Fibroblast of skin of left biceps (primary cell): ENCODE measurements around the gene GRIN1.

Source experiments
- DNase-seq, 2 experiments: peaks; one replicate each; pipeline ENCODE4 v3.0.0-alpha.2; 2013; ENCODE audit warnings: low read depth in 2 of 2

The GRIN1 gene

GRCh38 chr9:137193771-137194170, 54.8 kb downstream of the GRIN1 start:
- DNase-seq, result no peak

DNA sequence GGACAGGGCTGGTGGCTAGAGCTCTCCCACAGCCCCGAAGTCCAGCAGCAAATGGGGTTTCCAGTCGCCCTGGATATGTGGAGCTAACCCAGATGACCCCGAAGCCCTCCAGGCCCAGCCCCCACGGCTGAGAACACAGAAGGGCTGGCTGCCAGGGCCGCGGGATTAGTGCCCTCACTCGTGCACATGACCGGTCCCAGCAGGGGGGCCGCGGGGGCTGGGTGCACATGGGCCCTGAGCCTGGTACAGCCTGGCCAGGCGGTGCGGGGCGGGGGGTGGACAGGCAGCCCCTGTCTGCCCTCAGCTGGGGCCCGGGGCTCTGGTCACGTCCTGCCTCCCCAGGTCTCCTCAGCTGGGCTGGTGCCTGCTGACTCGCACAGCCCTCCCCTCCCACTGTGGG, 55.4 kb downstream of the GRIN1 start:
- DNase-seq, result no peak

DNA sequence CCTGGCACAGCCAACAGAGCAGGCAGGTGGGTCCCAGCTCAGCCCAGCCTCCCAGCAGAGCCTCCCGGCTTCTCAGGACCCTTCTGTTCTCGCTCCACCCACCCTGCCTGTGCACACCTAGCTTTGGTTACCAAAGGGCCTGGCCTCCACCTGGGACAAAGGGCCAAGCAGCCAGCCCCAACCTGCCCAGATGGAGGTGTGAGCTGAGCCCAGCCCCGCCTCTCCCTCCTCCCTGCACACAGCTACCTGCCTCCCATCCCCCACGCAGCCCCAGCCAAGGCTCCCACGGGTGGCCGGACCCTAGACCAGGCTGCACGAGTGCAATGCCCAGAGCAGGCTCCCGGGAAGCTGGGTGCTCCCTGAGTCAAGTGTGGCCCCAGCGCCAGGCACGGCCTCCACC, 56.0 kb downstream of the GRIN1 start:
- DNase-seq, result no peak

DNA sequence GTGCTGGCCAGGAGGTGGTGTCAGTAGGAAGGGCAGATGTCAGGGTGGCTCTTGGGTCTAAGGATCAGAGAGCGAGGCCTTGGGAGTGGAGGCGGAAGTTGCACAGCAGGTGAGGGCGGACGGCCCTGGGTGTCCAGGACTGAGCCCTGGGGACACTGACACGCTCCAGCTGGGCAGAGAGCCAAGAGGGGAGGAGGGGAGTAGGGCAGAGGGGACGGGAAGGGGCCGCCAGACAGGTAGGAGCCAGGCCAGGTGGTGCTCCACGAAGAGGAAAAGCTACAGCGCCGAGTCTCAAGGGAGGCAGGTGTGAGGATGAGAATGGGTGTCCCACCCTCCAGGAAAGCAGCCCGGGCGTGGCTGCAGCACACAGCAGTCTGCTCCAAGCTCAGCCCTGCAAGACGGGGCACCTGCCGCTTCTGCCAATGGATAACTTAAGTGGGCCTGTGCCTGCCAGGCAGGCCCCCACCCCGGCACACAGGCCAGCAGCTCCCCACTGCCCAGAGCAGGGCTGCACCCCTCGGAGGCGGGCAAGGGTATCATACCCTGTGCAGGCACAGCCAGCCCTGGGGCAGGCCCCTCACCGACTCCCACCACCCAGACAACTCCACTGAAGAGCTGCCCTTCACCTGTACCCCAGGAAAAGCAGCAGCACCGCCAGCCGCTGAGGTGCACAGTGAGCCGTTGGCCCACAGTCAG, 56.7 kb downstream of the GRIN1 start:
- DNase-seq, result no peak

DNA sequence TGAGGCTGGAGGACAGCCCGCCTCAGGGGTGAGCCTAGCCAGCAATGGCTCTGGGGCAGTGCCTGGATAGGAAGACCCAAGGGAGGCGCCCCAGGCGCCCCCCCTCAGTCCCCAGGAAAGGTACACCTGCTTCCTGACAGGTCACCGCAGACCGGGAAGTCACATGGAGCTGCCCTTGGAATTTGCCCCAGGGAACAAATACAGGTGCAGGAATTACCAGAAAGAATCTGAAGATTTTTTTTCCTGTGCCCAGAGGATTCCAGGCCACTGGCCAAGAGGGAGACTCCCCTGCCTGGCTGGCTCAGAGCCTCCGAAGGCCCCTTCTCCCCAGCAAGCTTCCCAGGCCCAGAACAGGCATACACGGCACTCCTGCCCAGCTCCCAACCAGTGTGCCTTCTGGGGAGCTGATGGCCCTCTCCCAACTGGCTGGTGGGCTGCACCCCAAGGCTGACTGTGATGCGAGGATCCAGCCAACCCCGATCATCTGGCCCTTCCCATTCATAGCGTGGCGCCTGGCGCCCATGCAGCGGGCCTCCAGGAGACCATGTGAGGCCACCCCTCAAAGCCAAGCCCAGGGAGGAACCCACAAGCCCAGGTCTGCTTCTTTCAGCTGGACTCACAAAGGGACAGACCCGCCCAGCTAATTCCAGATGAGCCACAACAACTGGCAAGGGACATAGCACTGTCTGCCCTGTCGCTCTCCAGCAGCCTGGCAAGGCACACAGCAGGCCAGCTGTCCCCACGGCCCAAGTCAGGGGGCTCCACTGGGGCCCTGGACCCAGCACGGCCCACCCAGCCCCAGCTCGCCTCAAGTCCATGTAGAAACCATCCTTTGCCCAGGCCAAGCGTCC, 59.3 kb downstream of the GRIN1 start:
- DNase-seq, result no peak

DNA sequence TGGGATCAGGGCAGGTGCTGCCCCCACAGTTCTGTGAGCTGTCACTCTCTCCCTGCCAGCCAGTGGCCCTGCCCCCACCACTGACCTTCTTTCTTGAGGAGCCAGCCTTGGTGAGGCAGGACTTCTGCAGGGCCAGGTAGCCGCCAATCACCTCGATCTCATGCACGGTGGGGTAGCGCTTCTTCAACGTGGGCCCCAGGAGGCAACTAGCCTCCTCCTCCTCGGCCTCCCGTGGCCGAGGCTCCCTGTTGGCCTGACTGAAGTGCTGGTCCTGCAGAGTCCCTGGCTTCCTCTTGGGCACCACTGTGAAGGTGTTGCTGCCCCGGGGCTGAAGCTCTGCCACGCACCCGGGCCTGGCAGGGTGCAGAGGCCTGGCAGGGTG, 59.9 kb downstream of the GRIN1 start:
- no peak for DNase-seq

- DNase-seq, result no peak
Measured at GRCh38 chr9:137199411-137200121, 60.6 kb downstream of the GRIN1 start.

GRCh38 chr9:137200311-137201204, 61.6 kb downstream of the GRIN1 start, which contains the start of gene TPRN:
Gene TPRN (minus strand): TSS chr9:137200741. CDS start chr9:137200711, 30 bp downstream.
- peak; percentile 98 for DNase-seq

DNA sequence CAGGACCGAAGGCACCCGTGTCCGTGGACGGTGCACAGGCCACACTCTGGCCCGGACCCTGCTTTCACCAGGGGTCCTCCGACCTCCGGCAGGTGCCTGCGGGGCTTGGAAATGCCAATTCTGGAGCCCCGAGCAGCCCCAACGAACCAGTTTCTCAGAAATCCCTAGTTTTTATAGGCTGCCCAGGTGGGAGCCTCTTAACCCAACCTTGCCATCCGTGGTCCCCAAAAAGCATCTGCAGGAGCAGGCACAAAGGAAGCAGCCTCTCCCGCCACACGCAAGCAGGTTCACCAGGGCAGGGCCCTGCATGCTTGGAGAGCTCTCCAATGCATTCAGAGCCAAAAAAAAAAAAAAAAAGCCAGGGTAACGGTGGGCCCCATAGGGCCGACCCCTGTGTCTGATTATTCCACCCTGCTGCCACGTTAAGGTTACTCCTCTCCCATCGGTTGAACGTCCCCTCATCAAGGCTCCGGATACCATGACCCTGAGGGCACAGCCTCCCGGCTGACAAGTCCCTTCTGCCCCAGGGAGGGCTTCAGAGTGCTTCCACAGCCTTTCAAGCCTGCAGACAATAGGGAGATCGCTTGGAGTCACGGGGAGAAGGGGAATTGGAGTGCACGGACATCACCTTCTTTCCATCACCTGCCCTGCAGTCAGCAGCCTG, 62.4 kb downstream of the GRIN1 start:
- no peak for DNase-seq

DNA sequence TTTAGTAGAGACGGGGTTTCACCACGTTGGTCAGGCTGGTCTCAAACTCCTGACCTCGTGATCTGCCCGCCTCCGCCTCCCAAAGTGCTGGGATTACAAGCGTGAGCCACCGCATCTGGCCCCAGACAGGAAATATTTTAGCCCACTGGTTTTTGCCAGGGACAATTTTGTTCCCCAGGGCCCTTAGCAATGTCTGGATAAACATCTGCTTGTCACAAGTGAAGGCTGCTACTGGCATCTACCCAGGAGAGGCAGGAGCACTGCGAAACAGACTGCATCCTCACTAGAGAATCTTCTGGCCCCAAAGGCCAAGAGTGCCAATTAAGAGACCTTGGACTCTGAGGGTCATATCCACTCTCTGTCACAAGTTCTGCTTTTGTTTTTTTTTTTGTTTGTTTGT, 64.0 kb downstream of the GRIN1 start:
- DNase-seq, result no peak

DNA sequence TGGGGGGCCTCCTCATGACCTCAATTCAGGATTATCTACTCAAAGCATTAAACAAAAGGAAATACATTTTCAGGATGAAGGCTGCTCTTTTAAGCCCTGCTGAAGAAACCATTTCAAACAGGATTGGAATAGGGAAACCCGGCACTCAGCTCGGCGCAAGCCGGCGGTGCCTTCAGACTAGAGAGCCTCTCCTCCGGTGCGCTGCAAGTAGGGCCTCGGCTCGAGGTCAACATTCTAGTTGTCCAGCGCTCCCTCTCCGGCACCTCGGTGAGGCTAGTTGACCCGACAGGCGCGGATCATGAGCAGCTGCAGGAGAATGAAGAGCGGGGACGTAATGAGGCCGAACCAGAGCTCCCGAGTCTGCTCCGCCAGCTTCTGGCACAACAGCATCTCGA, 65.8 kb downstream of the GRIN1 start:
- no peak for DNase-seq

DNA sequence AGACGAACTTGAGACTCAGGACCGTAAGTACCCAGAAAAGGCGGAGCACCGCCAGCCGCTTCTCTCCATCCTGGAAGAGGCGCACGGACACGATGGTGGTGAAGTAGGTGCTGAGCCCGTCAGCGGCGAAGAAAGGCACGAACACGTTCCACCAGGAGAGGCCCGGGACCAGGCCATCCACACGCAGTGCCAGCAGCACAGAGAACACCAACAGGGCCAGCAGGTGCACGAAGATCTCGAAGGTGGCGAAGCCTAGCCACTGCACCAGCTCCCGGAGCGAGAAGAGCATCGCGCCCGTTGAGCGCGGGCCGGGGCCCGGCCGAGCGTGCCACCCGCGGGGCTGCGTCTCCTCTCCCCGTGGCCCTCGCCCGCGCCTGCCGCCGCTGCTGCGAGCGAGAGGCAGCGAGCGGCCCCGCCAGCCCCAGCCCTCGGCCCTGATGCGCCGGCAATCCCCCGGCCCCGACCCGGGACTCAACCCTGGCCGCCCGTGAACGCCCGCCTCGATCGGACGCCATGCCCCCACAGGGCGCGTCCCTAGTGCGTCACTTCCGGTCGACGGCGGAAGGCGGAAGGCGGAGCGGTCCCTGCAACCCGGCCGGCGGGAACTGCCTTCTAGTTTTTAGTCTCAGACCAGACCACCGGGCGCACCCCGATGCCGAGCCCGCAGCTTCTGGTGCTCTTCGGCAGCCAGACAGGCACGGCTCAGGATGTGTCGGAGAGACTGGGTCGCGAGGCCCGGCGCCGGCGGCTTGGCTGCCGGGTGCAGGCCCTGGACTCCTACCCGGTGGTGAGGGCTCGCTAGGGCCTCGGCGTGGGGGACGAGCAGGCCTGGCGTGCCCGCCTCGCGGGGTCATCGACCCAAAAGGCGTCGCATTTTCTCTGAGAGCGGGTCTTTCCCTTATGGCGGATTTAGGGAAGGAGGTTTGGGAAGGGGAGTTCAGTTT, 66.4 kb downstream of the GRIN1 start, which contains the start of the genes NDOR1 and TMEM203:
TSS of gene NDOR1 (plus strand) at position 575 of the 944 bp plus-strand sequence. CDS start at position 653, 78 bp downstream.
TSS of gene TMEM203 (minus strand) at position 523 of the 944 bp plus-strand sequence. CDS start at position 289, 234 bp downstream.
- DNase-seq, result peak; percentile 41 to 42

GRCh38 chr9:137206602-137207001, 67.6 kb downstream of the GRIN1 start:
- DNase-seq, result no peak

DNA sequence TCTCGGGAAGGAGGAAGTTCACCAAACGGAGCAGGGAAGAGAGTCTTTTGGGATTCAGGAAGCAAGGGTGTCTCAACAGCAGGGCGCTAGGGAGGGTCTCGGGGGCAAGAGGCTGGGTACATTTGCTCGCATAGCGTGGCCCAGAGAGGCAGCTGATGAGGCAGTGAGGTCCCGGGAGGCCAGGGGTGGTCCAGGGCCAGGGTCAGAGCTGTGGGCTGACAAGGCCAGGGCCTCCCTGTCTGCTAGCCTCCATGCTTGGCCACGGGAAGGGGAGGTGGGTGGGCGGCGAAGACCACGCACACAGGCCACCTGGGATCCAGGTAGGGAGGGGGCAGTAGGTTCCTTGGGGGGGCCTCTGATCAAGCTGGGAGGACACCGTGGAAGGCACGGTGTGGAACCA, 72.6 kb downstream of the GRIN1 start:
- DNase-seq, result no peak

DNA sequence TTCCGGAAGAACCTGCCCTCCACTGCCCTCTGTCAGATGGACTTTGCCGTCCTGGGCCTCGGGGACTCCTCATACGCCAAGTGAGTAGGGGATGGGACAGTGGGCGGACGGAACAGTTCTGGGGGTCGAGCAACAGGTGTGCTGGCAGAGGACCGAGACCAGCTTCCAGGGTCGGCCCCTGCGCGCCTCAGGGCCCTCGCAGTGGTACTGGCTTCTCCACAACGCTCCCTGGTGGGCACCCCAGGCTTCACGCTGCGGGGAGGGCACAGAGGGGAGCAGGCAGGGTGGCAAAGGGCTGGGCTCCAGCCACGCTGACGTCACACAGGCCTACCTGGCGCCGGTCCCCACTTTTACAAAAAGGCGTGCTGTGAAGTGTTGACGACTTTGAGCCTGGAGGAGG, 73.6 kb downstream of the GRIN1 start:
- DNase-seq, result no peak

DNA sequence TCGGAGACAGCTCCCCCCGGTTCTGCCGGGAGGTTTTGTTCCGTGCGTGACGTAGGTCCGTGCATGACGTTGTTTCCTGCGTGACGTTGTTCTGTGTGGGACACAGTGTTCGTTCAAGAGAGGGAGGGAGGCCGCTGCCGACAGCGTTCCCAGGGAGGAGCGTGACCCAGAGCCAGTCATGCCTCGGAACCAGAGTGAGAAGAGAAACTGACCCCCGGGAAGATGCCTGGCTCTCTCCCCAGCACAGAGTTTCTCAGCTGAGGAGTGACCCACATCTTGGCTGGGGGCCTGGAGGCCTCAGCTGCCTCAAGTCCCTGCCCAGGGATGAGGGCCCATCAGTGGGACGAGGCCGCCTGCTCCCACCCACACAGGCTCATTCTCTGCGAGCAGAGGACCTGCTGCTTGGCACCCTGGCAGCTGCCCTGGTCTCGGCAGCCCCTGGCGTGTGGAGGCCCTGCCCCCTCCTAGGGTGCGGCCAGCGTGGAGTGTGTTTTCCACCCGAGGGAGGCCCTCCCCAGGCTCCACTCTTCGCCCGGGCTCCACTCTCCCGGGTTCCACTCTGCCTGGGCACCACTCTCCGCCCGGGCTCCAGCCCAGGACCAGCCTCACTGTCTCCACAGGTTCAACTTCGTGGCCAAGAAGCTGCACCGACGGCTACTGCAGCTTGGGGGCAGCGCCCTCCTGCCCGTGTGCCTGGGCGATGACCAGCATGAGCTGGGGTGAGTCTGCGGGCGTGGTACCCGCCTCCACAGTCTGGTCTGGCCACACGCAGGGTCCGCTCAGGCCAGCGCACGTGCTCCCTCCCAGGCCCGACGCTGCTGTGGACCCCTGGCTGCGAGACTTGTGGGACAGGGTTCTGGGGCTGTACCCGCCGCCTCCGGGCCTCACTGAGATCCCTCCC, 74.5 kb downstream of the GRIN1 start:
- no peak for DNase-seq

GRCh38 chr9:137214620-137215019, 75.7 kb downstream of the GRIN1 start:
- DNase-seq, result no peak

GRCh38 chr9:137215196-137215986, 76.4 kb downstream of the GRIN1 start:
- no peak for DNase-seq
